HEK293 (cell line): Measurements from ENCODE around the gene RACGAP1.

ENCODE experiments used
- CTCF ChIA-PET: fragments of 350-600 bp; formaldehyde crosslinking; extraction: SDS; loops from one replicate; lab custom pipeline; 2021; ENCODE audit warnings: antibody characterized with exemption; lab: Yijun Ruan, JAX
- POLR2A ChIA-PET: fragments of 300-600 bp; formaldehyde crosslinking; extraction: SDS; loops from one replicate; lab custom pipeline; 2020; ENCODE audit warnings: antibody characterized with exemption, inconsistent platforms; lab: Yijun Ruan, JAX
- H3K27ac ChIP-seq: fragments of 200-500 bp; sonication (Bioruptor generic); 2 replicates; pipeline ENCODE4 v1.5.1; 2014; ENCODE audit warnings: low read depth, low read length, control low read depth, inconsistent platforms; ENCODE audit errors: extremely low read depth
- H3K36me3 ChIP-seq, 2 experiments: fragments of 200-500 bp in 1 of 2; sonication (Bioruptor generic) in 1 of 2; 1 replicate in 1 of 2; 2 replicates in 1 of 2; pipeline ENCODE4 v1.5.1; 2014 to 2017; ENCODE audit warnings: inconsistent platforms in 2 of 2, low read length in 2 of 2; ENCODE audit not compliant: control insufficient read depth in 2 of 2, insufficient read depth in 1 of 2
- H3K4me1 ChIP-seq: fragments of 200-500 bp; sonication (Bioruptor generic); 2 replicates; pipeline ENCODE4 v1.5.1; 2014; ENCODE audit warnings: mild to moderate bottlenecking, low read length, inconsistent platforms; ENCODE audit not compliant: control insufficient read depth, insufficient read depth
- H3K4me3 ChIP-seq: 2 replicates; pipeline ENCODE4 v1.5.1; 2011; ENCODE audit warnings: low read depth, mild to moderate bottlenecking, control low read depth, low read length, moderate library complexity
- H3K9me3 ChIP-seq: fragments of 200-500 bp; sonication (Bioruptor generic); 2 replicates; pipeline ENCODE4 v1.5.1; 2014; ENCODE audit warnings: low read depth, low read length, inconsistent platforms; ENCODE audit not compliant: control insufficient read depth, insufficient read depth
- EGR2 ChIP-seq: fragments of 450-650 bp; formaldehyde crosslinking; IDR thresholded peaks from 2 replicates; pipeline ENCODE4 v1.5.1; 2016; ENCODE audit warnings: low read depth, missing biosample characterization, missing genetic modification characterization
- KLF1 ChIP-seq: fragments of 450-650 bp; formaldehyde crosslinking; IDR thresholded peaks from 2 replicates; pipeline ENCODE4 v1.5.1; 2016; ENCODE audit warnings: missing biosample characterization, missing genetic modification characterization
- KLF9 ChIP-seq: fragments of 450-650 bp; formaldehyde crosslinking; IDR thresholded peaks from 2 replicates; pipeline ENCODE4 v1.5.1; 2016; ENCODE audit warnings: missing biosample characterization, missing genetic modification characterization, low read depth
- OSR2 ChIP-seq: fragments of 450-650 bp; formaldehyde crosslinking; IDR thresholded peaks from 2 replicates; pipeline ENCODE4 v1.5.1; 2016; ENCODE audit warnings: missing biosample characterization, missing genetic modification characterization
- PRDM1 ChIP-seq: fragments of 450-650 bp; formaldehyde crosslinking; IDR thresholded peaks from 2 replicates; pipeline ENCODE4; 2016; ENCODE audit warnings: missing biosample characterization, missing genetic modification characterization
- SALL2 ChIP-seq: fragments of 450-650 bp; formaldehyde crosslinking; IDR thresholded peaks from 2 replicates; pipeline ENCODE4 v1.5.0; 2017; ENCODE audit warnings: missing biosample characterization, mild to moderate bottlenecking, missing genetic modification characterization, borderline replicate concordance
- SETDB1 ChIP-seq: IDR thresholded peaks from one replicate; pipeline ENCODE4 v1.6.1; 2017; ENCODE audit warnings: mild to moderate bottlenecking, low read length, moderate library complexity, mixed read lengths; ENCODE audit not compliant: insufficient read length
- TCF7L2 ChIP-seq: IDR thresholded peaks from 2 replicates; pipeline ENCODE4 v1.6.1; 2011; ENCODE audit warnings: low read depth, mild to moderate bottlenecking, inconsistent platforms, low read length, moderate library complexity, borderline replicate concordance
- ZNF223 ChIP-seq: fragments of 450-650 bp; formaldehyde crosslinking; IDR thresholded peaks from 2 replicates; pipeline ENCODE4 v1.5.1; 2016; ENCODE audit warnings: missing biosample characterization, missing genetic modification characterization
- ZNF248 ChIP-seq: fragments of 450-650 bp; formaldehyde crosslinking; IDR thresholded peaks from 2 replicates; pipeline ENCODE4 v1.5.1; 2017; ENCODE audit warnings: missing biosample characterization, missing genetic modification characterization
- ZNF292 ChIP-seq: fragments of 450-650 bp; formaldehyde crosslinking; IDR thresholded peaks from 2 replicates; pipeline ENCODE4 v1.5.1; 2016; ENCODE audit warnings: low read depth, missing biosample characterization, missing genetic modification characterization, borderline replicate concordance
- ZNF335 ChIP-seq: fragments of 450-650 bp; formaldehyde crosslinking; conservative IDR thresholded peaks from 2 replicates; pipeline ENCODE4 v1.5.1; 2016; ENCODE audit warnings: missing biosample characterization, missing genetic modification characterization
- ZNF366 ChIP-seq: fragments of 450-650 bp; formaldehyde crosslinking; conservative IDR thresholded peaks from 2 replicates; pipeline ENCODE4 v1.5.1; 2016; ENCODE audit warnings: missing biosample characterization, missing genetic modification characterization
- ZNF394 ChIP-seq: fragments of 450-650 bp; formaldehyde crosslinking; IDR thresholded peaks from 2 replicates; pipeline ENCODE4 v1.5.1; 2016; ENCODE audit warnings: missing biosample characterization, missing genetic modification characterization, mild to moderate bottlenecking, moderate library complexity, borderline replicate concordance
- ZNF423 ChIP-seq: fragments of 450-650 bp; formaldehyde crosslinking; IDR thresholded peaks from 2 replicates; pipeline ENCODE4 v1.5.1; 2016; ENCODE audit warnings: missing biosample characterization, missing genetic modification characterization
- ZNF623 ChIP-seq: fragments of 450-650 bp; formaldehyde crosslinking; IDR thresholded peaks from 2 replicates; pipeline ENCODE4 v1.5.1; 2016; ENCODE audit warnings: missing biosample characterization, missing genetic modification characterization
- ZNF654 ChIP-seq: fragments of 450-650 bp; formaldehyde crosslinking; IDR thresholded peaks from 2 replicates; pipeline ENCODE4 v1.5.1; 2016; ENCODE audit warnings: low read depth, missing biosample characterization, missing genetic modification characterization
- ZNF658 ChIP-seq: fragments of 450-650 bp; formaldehyde crosslinking; IDR thresholded peaks from 2 replicates; pipeline ENCODE4; 2016; ENCODE audit warnings: missing biosample characterization, missing genetic modification characterization
- ZNF792 ChIP-seq: fragments of 450-650 bp; formaldehyde crosslinking; IDR thresholded peaks from 2 replicates; pipeline ENCODE4 v1.5.1; 2016; ENCODE audit warnings: missing biosample characterization, missing genetic modification characterization
- ZNF837 ChIP-seq: fragments of 450-650 bp; formaldehyde crosslinking; IDR thresholded peaks from 2 replicates; pipeline ENCODE4 v1.5.1; 2016; ENCODE audit warnings: missing biosample characterization, missing genetic modification characterization
- ZSCAN23 ChIP-seq: fragments of 450-650 bp; formaldehyde crosslinking; IDR thresholded peaks from 2 replicates; pipeline ENCODE4 v1.5.1; 2016; ENCODE audit warnings: missing biosample characterization, missing genetic modification characterization
- TF ChIP-seq, protein P1 (sequence below): fragments of 450-650 bp; formaldehyde crosslinking; IDR thresholded peaks from 2 replicates; pipeline ENCODE4 v1.5.1; 2017; ENCODE audit warnings: missing biosample characterization, missing genetic modification characterization
- TF ChIP-seq, protein P2 (sequence below): fragments of 450-650 bp; formaldehyde crosslinking; IDR thresholded peaks from 2 replicates; pipeline ENCODE4 v1.5.1; 2016; ENCODE audit warnings: missing biosample characterization, missing genetic modification characterization
- TF ChIP-seq, protein P3 (sequence below): fragments of 450-650 bp; formaldehyde crosslinking; IDR thresholded peaks from 2 replicates; pipeline ENCODE4 v1.5.0; 2017; ENCODE audit warnings: missing biosample characterization, missing genetic modification characterization, borderline replicate concordance

RACGAP1 gene

DNA sequence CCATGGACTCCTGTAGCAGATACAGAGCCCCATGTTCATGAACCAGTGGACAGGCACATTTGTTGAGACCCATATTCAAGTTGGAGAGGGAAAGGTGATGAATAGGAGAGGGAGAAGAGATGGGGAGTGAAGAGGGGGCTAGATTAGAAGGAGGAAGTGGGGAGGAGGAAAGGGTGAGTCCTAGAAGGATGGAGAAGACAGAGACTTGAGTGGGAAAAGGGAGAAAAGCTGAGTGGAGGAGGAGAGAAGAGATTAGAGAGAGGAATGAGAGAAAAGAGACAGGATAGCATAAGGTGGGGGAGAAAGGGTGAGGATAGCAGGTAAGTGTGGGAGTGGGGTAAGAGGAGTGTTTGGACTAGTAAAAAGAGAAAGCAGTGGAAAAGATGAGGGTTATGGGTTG is 27.2 kb upstream of the RACGAP1 start:
- CTCF ChIA-PET: interaction anchor here (0.7 to 1.3 kb wide), 4 partner anchors 85 to 167 kb away, joined by 4 to 7 read pairs (median 4); no protein-coding TSS in a partner anchor
- Histone ChIP-seq H3K4me3 (no peak overlapping the region), H3K36me3 (no peaks in the 10 kb centered on the region), H3K4me1 (no peaks in the 10 kb centered on the region), H3K9me3 (no peaks in the 10 kb centered on the region), H3K27ac (no peak overlapping the region)
- TF ChIP-seq KLF1 (tag by site-specific recombination) (no peak), EGR2 (tag by site-specific recombination) (peak; percentile 28; the same call in 1 of the 2 replicates), ZNF792 (tag by site-specific recombination) (no peak), PRDM1 (peak; percentile 78), SALL2 (peak; percentile 23; the same call in 1 of the 2 replicates), ZNF654 (tag by site-specific recombination) (no peak), ZSCAN23 (tag by site-specific recombination) (no peak), ZNF335 (tag by site-specific recombination) (no peak), ZNF394 (no peak), ZNF366 (tag by site-specific recombination) (peak; percentile 63; the same call in 1 of the 2 replicates), ZNF837 (tag by site-specific recombination) (no peak), ZNF223 (0 out of 2 replicates have a peak, but pooled peaks have one; percentile 23)
- TF ChIP-seq, protein P1, sequence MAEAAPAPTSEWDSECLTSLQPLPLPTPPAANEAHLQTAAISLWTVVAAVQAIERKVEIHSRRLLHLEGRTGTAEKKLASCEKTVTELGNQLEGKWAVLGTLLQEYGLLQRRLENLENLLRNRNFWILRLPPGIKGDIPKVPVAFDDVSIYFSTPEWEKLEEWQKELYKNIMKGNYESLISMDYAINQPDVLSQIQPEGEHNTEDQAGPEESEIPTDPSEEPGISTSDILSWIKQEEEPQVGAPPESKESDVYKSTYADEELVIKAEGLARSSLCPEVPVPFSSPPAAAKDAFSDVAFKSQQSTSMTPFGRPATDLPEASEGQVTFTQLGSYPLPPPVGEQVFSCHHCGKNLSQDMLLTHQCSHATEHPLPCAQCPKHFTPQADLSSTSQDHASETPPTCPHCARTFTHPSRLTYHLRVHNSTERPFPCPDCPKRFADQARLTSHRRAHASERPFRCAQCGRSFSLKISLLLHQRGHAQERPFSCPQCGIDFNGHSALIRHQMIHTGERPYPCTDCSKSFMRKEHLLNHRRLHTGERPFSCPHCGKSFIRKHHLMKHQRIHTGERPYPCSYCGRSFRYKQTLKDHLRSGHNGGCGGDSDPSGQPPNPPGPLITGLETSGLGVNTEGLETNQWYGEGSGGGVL: 0 out of 2 replicates have a peak, but pooled peaks have one; percentile 27
- POLR2A ChIA-PET: no interaction called here

DNA sequence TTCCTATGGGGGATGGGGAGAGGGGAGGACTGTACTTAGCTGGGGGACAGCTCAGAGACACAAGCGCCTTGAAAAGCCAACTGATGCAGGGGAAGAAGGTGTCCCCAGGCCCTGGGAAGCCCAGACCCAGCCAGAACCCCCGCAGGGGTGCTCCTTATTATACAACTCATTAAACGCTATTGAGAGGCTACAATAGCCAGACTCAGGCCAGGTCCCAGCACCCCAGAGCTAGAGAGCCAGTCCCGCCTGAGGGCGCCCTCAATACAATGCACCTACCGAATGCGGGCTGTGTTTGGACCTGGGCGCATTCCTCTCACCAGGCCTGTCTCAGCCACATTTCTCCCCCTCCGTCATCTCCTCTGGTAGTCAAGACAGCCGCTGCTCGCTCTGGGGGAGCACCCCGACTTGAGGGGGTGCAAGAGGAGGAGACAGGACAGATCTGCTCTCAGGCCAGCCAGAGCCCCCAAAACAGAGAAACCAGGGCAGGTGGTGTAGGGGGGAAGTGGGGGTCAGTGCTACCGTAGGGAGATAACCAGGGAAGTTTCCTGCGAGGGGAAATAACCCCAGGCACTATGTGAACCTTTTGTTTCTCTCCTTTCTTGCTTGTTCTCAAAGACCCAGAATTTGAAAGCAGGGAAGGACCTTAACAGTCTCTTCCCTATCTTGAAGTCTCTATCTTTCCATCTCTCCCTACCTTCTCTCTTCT is 26.0 kb upstream of the RACGAP1 start:
- Histone ChIP-seq H3K4me3 (no peak overlapping the region), H3K9me3 (no peaks in the 10 kb centered on the region), H3K27ac (no peak overlapping the region), H3K36me3 (no peaks in the 10 kb centered on the region), H3K4me1 (no peaks in the 10 kb centered on the region)
- ChIA-PET POLR2A (no interaction called here), CTCF (no interaction called here)
- TF ChIP-seq ZNF248: no peak
- TF ChIP-seq ZNF366 (tag by site-specific recombination): 0 out of 2 replicates have a peak, but pooled peaks have one; percentile 16

DNA sequence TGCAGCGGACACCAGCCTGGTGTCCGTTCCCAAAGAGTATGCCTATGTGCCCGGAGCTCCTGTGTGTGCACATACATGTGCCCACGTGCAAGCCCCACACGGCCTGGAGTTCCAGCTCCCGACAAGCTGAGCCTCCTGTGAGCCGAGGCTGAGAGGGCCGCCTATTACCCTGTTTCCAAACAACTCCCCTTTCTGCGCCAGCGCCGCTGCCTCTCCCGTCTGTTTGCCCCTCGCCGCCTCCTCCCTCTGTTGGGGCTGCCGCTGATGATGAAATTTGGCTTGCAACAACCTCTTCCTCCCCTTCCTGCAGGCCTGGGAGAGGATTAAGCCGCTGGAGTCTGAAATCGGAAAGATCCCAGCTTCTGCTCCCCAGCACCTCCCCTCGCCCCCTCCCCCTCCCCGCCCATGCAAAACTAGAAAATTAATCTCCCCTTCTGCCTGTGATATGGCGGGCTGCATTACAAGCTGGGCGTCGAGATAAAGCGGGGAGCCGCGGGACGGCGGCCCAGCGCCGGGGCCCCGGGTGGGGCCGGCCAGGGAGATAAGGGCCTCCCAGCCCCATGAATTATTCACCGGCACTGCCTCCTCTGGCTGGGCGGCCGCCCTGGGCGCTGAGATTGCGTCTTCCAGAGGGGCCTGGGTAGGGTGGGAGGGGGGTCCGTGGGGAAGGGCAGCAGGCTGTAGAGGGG is 25.3 kb upstream of the RACGAP1 start:
- Histone ChIP-seq H3K27ac (no peak overlapping the region), H3K9me3 (no peaks in the 10 kb centered on the region), H3K4me1 (no peaks in the 10 kb centered on the region), H3K36me3 (no peaks in the 10 kb centered on the region), H3K4me3 (no peak overlapping the region)
- ChIA-PET CTCF (interaction anchor here (0.6 to 4.1 kb wide), 4 partner anchors 12 to 183 kb away, joined by 3 to 55 read pairs (median 3); no protein-coding TSS in a partner anchor), POLR2A (interaction anchor here (0.6 to 0.7 kb wide), 2 partner anchors 15 to 227 kb away, joined by 4 to 5 read pairs; no protein-coding TSS in a partner anchor)
- TF ChIP-seq KLF9 (tag by site-specific recombination) (no peak), SALL2 (no peak), ZNF658 (tag by site-specific recombination) (no peak), SETDB1 (no peak), TCF7L2 (no peak), OSR2 (no peak), ZNF423 (no peak), ZNF292 (no peak), ZNF623 (tag by site-specific recombination) (no peak)
- TF ChIP-seq, protein P2, sequence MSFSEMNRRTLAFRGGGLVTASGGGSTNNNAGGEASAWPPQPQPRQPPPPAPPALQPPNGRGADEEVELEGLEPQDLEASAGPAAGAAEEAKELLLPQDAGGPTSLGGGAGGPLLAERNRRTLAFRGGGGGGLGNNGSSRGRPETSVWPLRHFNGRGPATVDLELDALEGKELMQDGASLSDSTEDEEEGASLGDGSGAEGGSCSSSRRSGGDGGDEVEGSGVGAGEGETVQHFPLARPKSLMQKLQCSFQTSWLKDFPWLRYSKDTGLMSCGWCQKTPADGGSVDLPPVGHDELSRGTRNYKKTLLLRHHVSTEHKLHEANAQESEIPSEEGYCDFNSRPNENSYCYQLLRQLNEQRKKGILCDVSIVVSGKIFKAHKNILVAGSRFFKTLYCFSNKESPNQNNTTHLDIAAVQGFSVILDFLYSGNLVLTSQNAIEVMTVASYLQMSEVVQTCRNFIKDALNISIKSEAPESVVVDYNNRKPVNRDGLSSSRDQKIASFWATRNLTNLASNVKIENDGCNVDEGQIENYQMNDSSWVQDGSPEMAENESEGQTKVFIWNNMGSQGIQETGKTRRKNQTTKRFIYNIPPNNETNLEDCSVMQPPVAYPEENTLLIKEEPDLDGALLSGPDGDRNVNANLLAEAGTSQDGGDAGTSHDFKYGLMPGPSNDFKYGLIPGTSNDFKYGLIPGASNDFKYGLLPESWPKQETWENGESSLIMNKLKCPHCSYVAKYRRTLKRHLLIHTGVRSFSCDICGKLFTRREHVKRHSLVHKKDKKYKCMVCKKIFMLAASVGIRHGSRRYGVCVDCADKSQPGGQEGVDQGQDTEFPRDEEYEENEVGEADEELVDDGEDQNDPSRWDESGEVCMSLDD (tag by site-specific recombination): no peak
- TF ChIP-seq, protein P3, sequence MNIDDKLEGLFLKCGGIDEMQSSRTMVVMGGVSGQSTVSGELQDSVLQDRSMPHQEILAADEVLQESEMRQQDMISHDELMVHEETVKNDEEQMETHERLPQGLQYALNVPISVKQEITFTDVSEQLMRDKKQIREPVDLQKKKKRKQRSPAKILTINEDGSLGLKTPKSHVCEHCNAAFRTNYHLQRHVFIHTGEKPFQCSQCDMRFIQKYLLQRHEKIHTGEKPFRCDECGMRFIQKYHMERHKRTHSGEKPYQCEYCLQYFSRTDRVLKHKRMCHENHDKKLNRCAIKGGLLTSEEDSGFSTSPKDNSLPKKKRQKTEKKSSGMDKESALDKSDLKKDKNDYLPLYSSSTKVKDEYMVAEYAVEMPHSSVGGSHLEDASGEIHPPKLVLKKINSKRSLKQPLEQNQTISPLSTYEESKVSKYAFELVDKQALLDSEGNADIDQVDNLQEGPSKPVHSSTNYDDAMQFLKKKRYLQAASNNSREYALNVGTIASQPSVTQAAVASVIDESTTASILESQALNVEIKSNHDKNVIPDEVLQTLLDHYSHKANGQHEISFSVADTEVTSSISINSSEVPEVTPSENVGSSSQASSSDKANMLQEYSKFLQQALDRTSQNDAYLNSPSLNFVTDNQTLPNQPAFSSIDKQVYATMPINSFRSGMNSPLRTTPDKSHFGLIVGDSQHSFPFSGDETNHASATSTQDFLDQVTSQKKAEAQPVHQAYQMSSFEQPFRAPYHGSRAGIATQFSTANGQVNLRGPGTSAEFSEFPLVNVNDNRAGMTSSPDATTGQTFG: no peak
